NCI-H1930 (cell line): Measurements from ENCODE around the gene ZNF275.
"Not testable (repeated sequence)": the region's sequence is repeated elsewhere in the genome, so short reads cannot be mapped to it uniquely, and the experiment has no call there.

Experiments used
- DNase-seq, 2 experiments: peaks; one replicate each; lab custom pipeline; 2025; lab: John Stamatoyannopoulos, UW

Gene ZNF275, protein sequence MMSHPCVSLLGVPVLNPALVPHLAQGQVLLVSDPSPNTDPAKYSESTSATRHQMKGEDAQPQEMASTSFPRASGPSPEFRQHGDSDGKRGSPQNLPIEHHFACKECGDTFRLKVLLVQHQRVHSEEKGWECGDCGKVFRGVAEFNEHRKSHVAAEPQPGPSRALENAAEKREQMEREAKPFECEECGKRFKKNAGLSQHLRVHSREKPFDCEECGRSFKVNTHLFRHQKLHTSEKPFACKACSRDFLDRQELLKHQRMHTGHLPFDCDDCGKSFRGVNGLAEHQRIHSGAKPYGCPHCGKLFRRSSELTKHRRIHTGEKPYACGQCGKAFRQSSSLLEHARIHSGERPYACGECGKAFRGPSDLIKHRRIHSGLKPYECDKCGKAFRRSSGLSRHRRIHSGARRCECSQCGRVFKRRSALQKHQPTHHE

DNA sequence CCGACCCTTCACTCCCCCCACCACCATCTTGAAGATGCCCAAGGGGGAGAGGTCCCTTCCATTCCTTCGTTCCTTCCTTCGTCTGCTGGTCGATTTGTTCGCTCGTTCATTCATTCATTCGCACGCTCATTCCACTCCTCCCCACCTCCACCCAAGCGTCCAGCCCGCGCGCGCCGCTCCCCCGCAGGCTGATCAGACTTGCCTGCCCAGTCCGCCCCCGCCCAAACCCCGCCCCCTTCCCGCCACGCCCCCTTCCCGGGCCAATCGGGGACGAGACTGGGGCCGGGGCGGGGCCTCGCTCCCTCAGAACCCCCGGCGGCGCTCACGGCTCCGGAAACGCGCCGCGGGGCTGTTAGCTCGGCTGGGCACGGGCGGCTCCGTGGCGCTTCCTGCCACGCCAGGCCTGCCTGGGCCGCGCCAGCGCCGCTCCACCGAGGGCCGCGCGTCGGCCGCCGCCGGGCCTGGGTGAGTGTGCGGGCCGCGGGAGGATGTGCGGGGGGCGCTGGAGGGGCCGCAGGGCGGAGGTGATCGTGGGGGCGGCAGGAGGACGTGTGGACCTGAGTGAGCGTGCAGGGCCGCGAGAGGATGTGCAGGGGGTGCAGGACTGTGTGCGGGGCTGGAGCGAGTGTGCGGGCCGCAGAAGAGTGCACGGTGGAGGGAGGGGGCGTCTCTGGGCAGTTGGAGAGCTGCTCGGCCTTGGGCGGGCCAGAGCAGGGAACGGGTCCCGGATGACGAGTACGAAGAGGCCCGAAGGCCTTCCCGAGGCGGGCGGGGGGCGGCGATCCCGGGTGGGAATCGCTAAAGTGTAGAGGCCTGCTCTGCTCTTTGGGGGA lies at the start of gene ZNF275:
TSS of gene ZNF275 (plus strand) at position 333 of the 833 bp plus-strand sequence. CDS start 2,527 bp downstream, outside the sequence.
- DNase-seq = peak; percentile 64 to 80

DNA sequence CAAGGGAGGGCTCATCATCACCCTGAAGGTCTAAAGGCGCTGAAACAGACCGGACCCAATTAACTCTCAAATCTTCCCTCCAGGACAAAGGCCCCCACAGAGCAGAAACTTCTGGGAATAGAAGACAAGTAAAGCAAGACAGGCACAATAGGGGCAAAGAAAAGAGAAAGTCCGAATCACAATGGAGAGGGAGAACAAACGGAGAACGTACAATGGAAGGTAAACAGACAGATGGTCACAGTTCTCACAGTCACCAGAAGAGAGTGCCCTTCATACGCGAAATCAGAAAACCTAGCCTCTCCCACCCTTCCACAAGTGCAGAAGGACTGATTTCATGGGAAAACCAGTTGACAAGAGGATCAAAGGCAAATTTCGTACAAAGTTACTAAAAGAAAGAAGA lies 48.3 kb upstream of the ZNF275 start:
- not testable (repeated sequence) for DNase-seq

DNA sequence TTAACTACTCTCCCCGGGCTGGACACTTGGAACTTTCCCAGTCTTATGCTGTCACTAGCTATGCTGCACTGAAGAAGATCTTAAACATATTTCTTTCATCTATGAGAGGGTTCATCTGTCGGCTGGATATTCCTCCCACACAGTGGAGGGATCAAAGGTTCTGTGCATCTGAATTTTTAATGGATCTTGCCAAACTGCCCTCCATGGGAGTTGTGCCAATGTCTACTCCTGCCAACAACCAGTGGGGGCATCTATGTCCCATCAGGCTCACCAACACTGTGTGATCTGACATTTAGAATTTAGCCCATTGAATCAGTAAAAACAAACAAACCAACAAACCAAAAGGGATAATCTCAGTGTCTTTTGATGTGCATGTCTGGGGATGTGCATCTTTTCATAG lies 45.1 kb upstream of the ZNF275 start:
- not testable (repeated sequence) for DNase-seq

DNA sequence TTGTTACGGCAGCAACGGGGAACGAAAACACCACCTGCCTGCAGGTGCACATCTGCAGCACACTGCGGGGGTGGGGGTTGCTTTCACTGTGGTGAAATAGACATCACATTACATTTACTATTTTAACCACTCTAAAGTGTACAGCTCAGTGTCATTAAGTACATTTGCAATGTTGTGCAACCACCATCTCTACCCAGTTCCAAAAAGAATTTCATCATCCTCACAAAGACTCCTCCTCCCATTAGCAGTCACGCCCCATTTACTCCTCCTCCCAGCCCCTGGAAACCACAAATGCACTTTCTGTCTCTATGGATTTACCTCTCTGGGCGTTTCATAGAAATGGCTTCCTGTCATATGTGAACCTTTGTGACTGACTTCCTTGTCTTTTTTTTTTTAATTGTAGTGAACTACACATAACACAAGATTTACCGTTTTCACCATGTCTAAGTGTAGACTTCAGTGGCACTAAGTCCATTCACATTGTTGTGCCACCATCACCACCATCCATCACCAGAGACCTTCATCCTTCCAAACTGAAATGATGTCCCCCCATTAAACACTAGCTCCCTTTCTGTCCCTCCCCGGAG lies 40.4 kb upstream of the ZNF275 start:
- not testable (repeated sequence) for DNase-seq

DNA sequence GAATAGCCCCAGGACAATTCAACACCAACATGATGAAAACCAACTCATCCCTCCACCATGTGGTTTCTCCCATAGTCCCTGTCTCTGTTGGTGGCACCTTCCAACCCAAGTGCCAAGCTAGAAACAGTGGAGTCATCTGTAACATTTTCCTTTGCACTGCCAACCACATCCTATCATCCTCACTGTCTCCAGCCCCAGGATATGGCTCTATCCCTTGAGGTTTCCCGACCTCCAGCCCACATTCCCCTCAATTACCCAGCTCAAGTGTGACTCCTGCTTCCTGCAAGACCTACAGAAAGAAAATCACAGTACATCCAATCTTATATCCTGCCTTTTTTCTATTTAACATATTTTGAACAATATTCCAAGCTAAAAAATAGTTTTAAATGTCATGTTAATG lies 36.6 kb upstream of the ZNF275 start:
- no peak for DNase-seq

DNA sequence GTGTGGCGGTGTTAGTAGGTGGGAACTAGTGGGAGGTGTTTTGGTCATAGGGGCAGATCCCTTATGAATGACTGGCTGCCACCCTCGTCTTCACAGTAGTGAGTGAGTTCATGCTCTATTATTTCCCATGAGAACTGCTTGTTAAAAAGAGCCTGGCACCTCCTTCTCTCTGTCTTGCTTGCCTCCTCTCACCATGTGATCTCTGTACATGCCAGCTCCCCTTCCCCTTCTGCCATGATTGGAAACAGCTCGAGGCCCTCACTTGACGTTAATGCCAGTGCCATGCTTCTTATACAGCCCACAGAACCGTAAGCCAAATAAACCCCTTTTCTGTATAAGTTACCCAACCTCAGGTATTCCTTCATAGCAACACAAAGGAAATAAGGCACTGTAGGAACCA lies 34.1 kb upstream of the ZNF275 start:
- no peak for DNase-seq

DNA sequence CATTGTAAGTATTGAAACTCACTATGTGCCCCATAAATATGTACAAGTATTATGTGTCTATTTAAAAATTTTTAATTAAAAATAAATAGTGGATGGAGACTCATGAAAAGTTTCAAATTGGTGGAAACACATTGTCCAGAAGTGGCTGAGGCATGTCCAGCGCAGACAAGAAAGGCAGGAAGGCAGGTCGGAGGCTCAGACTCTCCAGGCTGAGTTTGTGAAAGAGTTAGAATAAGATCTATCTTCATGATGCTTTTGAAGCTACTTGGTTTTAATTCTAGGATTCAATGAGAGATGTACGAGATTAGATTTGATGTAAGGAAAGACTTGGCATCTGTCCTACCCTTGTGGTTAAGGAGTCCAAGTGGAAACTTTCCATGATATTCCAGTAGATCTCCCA lies 32.2 kb upstream of the ZNF275 start:
- no peak for DNase-seq

DNA sequence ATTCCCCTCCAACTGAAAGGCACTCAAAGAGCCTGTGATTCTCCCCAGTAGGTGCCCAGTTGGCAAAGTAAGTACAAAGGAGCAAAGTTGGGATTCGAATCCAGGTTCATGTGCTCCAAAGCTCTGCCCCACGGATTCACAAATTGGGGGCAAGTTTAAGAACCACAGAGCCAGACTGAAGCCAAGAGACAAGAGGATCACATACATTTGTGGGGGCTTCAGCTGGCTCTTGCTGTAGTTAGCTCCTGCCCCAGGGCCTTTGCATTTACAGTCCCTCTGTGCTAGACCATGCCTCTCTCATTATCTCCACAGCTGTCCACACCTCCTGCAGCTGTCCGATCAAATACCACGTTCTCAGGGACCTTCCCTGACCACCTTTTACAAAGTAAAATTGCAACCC lies 31.2 kb upstream of the ZNF275 start:
- no peak for DNase-seq

DNA sequence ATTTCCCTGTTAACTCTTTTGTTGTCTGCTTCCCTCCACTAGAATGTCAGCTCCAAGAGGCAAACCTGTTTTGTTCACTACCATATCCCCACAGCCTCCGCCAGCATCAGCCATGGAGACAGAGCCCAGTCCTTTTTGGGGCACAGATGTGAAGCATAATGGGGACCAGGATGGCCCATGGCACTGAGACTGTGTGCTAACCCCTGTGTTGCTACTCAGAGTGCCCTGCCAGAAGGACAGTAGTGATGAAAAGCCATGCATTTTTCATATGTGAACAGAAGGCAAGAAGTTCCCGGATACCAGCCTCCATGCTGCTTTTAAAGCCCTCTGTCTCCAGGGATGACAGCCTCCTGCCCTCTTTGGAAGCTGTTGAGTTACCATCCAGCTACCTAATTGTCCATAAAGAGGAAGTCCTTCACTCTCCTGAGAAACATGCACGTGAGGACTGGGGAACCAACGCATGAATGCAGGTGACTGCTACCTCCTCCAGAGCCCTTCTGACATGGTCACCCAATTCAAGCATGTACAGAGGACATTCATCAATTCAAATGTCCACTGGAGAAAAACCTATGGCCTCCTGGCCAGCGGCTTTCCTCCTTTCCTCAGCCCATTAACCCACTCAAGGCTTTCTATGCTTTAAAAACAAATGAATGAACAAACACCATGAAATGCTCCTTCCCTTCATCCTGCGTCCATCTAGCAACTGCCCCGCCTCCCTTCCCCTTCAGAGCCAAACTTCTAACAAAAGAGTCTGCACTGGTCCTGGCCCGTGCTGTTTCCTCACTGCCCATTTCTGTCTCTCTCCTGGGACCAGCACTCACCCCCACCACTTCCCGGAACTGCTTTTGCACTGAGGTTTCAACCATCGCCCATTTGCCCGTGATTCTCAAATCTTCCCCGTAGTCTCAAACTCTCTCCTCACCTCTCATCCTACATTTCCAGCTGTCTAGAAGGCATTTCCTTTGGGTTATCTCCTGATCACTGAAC lies 30.4 kb upstream of the ZNF275 start:
- DNase-seq = no peak

DNA sequence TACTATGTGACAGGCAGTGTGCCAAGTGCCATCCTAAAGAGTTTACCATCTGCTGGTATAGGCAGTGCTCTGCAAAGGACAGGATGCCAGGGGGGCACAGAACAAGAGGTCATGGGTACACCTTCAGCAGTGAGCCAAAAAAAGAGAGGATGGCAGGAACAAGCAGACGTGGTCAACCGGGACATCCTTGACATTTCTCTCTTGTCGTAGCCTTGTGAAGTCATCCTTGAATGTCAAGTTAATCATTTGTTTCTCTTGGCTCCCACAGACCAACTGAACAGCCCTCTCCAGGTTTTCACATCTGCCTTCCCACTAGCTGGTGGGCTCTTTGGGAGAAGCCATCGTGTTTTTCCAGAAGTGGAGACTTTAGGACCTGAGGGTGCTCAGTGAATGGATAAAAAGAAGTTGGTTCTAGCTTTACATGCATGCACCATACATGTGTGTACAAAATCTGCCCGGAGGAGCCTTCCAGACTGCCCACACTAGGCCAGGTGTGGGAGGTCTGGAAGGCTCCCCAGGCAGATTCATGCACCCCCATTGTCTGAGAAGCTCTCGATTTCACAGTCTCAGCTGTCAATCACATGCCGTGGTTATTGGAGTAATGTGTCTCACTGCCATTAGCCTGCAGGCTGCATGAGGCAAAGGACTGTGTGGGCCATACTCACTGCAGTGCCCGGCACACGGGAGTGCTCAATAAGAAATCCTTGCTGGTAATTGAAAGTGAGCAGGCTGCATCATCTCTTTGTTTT lies 28.8 kb upstream of the ZNF275 start:
- DNase-seq = no peak

DNA sequence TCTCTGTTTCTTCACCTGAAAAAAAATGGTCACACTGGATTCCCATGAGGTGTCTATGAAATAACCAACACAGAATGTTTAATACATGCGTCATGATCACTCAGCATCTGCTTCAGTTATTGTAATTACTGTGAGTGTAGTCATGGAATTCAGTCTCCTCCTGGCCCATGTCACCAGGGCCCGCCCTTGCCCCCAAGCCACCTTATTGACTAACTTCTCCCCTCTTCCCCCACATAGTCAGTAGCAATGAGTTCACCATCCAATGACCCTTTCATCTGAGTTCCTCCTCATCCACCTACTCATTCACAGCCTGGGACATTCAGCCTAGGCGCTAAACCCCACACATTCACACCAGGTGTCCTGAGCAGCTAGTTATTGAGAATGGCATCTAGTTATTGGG lies 28.0 kb upstream of the ZNF275 start:
- DNase-seq = no peak

DNA sequence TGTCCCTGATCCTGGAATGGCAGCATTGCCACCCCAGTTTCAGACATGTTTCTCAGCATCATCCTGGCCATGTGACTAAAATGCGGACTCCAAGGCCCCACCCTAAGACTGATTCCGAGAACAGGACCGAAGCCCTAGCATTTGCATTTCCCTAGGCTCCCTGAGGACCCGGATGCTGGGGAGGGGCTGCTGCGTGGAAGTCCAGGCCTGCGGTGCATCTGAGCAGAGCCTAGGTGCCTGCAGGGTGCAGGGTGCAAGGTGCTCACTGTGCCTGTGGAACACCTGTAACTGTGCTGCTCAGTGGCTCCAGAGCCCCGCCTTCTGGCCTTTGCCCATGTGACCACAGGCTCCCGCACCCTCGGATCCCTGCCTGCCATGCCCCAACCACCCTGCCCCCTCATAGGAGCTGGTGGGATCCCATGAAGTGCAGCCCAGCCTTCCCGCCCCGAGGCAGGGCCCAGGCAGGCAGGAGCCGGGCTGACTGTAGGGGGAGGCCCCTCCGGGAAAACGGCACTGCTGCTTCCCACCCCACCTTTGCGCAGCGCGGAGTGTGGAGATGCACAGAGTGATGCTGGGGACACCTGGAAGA lies 27.3 kb upstream of the ZNF275 start:
- no peak for DNase-seq

DNA sequence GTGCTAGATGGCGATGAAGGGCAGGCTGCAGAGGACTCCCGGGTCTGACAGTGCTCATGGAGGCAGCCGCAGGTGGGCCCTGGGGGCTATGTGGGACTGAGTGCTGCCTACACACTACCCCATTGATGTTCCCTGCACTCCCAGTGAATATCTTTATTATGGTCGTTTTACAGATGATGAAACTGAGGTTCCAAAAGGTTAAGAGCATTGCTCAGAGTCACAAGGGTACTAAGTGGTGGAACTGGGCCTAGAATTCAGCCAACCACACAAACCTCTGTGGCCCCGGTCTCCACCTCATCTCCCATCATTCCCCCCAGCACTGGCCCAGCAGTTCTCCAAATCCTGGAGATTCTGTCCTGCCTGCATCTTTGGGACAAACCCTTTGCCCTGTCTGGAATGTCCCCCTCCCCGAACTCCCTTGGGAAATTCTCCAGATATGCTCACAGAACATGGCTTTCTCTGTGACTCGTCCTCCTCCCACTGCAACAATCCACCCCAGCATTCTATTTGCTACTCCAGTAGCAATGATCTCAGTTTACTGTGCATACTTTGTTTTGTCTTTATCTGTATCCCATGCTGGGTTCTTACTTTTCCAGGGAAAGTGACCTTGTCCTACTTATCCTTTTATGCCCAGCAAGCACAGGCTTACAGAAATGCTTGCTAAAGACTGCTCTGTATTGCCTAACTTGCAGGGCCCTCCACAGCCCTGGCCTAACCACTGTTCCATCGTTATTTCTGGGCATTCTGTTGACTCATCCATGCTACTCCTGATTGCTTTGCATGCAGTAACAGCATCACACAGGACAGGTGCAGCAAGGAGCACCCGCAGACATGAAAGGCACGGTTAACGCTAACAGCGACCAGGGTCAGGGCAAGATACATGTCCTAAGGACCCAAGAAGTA lies 26.4 kb upstream of the ZNF275 start:
- DNase-seq = no peak

DNA sequence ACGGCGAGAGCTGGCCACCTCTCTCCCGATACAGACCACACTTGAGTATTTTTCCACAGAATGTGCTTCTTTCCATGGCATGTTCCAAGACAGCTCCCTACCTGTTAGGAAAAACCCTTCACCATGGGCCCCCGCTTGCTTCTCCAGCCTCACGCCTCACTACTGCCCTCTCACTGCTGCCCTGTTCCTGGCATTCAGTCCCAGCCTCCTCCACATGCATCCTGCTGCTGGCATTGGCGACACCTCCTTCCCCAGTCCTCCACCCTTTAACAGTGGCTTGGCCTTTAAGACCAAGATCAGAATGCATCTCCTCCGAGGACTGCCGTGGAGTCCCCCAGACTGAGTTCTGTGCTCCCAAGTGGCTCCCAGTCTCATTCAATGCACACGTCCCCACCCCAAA lies 23.1 kb upstream of the ZNF275 start:
- DNase-seq = no peak

DNA sequence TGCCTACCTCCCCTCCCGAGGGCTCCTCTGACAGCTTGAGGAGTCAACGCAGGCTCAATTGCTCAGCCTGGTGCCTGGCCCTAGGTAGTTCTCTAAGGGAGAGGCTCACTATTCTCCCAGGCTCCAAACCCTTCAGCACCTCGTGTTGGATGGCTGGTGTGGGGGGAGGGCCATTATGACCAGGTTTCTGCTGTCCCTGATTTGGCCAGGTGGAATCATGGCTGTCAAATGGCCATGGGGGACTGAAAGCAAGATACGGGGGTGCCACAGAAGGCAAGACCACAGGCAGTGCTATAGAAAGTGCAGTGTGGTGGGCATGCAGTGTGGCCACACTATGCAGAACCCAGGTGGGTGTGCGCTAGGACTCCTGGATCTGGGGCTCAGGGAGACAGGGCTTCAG lies 21.9 kb upstream of the ZNF275 start:
- no peak for DNase-seq

DNA sequence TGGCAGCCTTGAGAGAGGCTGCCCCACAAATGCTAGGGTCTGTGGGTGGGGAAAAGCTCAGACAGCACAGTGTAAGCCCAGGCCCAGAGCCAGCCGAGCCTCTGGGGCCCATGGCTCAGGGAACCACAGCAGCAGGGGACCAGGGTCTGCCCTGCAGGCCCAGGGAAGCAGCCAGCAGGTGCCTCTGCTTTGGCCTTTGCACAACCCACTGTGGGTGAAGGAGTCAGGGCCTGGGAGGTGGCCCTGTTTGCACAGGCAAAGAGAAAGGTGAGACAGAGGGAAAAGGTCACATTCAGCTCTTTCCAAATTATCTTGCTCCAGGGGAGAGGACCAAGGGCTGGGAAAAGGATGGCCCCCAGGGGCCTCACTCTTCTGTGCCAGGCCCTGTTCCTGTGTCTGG lies 21.1 kb upstream of the ZNF275 start:
- no peak for DNase-seq

DNA sequence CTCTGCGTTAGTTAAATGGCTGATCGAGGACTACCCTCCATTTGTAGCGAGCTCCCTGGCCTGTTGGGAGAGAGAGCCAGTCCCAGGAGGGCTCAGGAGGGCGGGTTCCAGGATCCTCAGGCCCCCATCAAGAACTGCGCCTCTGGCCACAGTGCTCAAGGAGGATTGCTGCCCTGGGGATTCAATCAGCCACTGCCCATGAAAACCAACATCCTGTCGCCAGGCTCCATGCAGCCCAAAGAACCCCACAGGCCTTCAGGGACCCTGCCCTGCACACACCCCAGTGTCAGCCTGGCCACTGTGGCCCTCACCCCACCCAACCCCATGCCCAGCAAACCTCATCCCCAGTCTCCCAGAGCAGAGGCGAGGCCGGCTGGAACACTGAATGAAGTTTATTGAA lies 16.6 kb upstream of the ZNF275 start:
- DNase-seq = no peak

DNA sequence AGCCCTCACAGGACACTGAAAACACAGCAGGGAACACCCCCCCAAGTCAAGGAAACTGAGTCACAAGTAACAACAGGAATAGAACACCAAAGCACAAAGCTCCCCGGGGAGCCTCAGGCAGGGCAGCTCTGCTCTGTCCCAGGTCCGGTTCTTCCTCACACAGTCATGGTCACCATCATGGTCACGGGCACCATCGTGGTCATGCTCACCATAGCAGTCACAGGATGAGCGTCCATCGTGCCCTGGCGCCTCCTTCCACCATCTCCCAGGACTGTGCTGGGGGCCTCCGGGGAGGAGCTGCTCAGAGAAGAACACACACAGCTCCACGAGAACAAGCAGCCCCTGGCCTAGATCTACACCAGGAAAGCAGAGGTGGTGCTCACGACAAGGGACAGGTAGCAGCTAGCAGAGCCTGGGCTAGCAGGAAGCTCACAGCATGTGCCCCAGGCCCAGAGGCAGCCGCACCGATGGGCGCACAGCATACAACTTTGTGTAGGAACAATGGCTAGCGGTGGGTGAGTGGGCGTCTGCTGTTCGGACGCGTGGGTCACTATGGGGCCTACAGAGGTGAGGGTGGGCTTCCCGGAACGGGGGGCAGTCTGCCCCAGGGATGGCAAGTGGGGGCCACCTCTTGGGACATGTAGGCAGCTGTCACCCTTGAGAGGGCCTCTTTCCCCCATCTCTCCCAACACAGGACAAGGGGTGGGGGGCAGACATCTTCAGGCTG lies 15.8 kb upstream of the ZNF275 start:
- DNase-seq = no peak

DNA sequence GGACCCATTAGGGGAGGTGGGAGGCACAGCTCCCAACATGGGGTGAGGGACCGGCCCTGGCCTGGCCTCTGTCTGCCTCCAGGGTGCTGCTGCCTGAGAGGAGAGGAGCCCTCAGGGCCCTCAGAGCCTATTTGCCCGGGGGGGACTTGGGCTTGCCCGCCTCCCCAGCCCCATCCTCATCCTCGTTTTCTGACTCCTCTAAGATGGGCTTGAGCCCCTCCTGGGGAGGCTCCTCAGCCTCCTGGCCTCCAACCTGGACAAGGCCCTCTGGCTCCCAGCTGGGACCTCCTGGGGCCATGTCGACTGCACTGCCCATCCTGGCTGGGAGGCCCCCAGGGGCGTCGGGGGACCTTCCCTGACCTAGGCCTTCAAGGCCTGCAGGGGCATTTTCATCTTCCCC lies 15.1 kb upstream of the ZNF275 start:
- DNase-seq = no peak
